NCI-H2029 (cell line): ENCODE results near the gene IER5.
"Not testable (repeated sequence)": the region's sequence is repeated elsewhere in the genome, so short reads cannot be mapped to it uniquely, and the experiment has no call there.

Experiments used
- DNase-seq: peaks from one replicate; lab custom pipeline; 2025; lab: John Stamatoyannopoulos, UW

IER5 gene

DNA sequence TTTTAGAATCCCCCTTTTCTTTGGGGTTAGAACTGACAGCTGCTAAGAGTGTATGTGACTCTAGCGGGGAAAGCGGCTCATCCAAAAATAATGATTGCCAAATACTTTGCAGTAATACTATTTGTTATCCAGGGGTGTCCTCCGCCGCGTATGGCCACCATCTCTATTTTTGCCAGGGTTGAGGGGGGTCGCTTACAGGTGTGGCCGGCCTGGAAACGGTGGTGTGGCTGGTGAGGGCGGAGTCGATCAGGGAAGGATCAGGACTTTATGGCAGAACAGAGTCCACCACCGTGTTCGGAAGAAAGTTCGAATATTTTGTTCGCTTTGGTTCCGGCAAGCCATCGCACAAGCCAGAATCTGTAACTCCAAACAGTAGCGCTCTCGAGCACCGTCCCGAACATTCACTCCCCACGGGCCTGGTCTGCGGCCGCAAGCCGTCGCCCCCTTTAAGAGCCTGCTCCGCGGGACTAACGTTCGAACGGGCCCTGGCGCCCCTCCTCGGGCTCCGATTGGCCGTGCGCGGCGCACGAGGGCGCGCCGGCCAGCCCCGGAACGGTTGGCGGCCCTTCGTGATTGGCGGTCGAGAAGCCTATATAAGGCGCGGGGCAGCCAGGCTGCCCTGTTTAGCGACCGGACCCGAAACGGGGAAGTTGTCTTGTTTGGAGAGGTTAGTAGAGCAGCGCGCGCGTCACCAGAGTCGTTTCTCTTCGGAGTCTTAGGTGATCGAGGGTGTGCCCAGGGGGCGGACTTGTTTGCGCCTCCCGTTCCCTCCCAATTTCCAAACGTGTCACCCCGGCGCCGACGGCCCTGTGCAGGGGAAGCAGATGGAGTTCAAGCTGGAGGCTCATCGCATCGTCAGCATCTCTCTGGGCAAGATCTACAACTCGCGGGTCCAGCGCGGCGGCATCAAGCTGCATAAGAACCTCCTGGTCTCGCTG, at the start of gene IER5:
Gene IER5 (plus strand): TSS at position 622 of the 938 bp plus-strand sequence. CDS start 203 bp downstream, at position 825.
- peak; percentile 85 for DNase-seq

DNA sequence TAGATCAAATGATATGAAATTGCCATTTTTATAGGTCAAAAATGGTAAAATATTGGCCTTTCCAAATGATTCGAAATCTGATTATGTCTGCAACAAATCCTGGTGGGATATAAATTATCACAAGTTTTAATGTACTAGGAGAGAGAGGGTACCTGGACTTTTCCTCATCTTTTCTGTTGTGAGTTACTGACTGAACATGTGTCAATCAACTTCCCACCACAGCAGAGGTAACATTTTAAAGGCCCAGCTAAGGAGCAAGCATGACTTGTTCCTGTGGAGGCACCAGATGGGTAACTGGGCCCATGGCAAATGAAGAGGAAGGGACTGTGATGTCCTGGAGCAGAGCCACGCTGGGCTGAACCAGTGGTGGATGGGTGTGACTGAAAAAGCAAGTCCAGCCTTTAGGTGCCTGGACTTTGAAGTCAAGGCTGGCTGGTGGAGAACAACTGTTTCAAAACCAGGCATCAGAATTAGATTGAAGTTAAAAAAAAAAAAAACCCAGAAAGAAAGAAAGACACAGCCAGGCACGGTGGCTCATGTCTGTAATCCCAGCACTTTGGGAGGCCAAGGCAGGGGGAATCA, 48.1 kb upstream of the IER5 start:
- DNase-seq, result no peak

DNA sequence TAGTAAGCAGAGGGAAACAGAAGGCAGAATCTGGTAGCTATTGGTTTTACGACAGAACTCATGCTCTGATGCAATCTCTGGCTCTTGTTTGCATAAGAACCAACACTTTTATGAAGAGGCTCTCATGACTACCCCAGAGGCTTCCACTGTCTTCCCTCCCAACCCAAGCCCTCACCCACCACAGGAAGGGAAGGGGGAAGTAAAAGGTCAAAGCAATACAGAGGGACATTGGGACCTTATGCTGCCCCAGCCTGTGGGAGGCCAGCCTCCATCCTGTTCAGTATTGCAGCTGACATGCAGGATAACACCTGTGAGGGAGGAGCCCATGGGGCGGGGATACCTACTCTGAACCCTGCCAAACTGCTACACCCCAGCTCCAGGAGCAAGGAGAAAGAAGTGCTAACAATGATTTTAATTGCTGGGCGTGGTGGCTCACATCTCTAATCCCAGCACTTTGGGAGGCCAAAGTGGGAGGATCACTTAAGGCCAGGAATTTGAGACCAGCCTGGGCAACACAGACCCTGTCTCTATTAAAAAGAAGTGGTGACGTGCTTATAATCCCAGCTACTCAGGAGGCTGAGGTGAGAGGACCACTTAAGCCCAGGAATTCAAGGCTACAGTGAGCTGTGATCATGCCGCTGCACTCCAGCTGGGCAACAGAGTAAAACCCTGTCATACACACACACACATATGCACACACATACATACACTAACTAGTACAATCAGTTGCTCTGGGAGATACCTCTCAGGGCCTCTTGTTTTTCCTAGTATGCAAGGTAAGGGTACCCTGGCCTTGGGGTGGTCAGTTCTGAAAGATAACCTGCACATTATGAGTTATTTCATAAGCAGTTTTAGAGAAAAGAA, 45.2 kb upstream of the IER5 start:
- peak; percentile 58 for DNase-seq

DNA sequence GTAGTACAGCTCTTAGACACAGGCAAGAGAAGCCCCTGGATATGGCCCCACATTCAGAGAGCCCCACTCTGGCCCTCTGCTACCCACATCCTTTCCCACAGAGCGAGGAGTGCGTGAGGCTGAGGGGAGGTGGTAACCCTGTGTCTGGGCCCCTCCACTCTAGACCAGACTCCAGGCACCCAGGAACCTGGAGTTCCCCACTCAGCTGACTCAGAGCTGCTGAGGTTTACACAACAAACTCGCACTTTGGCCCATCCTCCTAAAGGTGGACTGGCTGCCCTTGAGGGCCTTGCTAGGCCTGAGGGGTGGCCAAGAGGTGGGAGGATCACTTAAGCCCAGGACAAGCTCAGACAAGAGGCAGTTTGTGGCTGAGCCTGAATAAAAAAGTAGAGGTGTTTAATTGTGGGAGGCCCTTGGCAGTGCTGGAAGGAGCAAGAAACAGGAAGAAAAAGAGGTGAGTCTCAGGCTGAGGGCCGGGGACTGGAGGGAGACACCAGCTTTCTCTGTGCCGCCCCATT, 44.0 kb upstream of the IER5 start:
- no peak for DNase-seq

DNA sequence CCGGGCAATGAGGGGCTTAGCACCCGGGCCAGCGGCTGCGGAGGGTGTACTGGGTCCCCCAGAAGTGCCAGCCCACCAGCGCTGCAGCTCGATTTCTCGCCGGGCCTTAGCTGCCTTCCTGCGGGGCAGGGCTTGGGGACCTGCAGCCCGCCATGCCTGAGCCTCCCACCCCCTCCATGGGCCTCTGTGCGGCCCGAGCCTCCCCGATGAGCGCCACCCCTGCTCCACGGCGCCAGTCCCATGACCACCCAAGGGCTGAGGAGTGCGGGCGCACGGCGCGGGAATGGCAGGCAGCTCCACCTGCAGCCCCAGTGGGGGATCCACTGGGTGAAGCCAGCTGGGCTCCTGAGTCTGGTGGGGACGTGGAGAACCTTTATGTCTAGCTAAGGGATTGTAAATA, 42.6 kb upstream of the IER5 start:
- DNase-seq, result not testable (repeated sequence)

DNA sequence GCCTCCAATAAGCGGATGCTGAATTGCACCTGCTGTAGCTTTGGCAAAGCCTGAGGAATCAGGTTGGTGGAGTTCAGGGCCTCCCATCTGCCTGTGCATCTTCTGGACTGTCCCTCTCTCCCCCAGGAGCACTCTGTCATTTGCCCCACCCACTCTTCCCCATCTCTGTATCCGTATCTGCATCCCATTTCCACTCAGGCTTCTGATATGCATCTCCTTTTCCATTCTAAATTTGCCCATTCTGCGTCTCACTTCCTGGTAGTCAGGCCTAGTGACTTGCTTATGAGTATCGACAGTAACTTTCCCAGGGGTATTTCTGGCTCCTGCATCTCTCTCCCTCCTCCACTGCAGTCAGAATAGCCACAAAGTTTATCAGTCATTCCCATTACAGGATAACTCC, 39.1 kb upstream of the IER5 start:
- no peak for DNase-seq

DNA sequence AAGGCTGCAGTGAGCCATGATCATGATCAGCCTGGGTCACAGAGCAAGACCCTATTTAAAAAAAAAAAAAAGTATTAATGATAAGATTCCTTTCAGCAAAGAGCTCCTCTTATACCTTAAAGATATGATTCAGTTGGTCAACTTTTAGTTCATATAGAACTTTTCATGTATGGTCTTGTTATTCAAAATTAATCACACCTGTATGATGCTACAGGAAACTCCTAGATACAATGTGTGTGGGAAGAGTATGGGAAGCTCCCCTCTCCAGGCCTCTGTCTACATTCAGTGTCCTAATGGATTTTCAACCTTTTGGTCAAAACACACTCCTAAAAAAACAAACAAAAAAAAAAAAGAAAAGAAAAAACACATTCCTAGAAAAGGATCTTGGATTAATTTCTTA, 37.6 kb upstream of the IER5 start:
- DNase-seq, result no peak

DNA sequence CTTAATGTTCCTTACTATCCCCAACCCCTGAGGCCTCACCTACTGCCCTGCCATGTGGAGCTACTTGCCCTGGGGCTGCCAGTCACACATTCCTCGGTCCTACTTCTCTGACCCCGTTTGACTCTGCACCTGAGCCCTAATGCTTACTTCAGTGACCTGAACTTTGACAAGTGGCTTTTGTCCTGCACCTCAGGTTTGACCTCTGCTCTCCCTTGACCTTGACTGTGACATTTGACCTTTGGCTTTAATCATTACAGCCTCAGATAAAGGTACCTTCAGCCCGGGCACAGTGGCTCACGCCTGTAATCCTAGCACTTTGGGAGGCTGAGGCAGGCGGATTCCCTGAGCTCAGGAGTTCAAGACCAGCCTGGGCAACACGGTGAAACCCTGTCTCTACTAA, 31.9 kb upstream of the IER5 start:
- DNase-seq, result no peak

DNA sequence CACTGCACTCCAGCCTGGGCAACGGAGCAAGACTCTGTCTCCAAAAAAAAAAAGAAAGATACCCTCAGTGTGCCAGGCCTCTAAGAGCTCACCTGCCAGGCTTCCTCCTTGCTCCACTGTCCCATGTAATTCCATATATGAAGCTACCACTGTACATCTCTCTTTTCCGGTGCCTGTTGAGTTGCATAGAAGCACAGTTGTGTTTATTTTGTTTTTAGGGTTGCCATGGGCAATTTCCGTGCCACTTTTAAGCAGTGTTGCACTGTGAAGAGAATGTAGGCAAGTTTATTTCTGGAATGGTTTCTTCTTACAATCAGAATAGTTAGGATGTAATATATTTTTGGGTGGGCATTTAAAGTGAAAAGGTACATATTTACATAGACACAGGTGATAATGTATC, 31.4 kb upstream of the IER5 start:
- peak; percentile 0 for DNase-seq

DNA sequence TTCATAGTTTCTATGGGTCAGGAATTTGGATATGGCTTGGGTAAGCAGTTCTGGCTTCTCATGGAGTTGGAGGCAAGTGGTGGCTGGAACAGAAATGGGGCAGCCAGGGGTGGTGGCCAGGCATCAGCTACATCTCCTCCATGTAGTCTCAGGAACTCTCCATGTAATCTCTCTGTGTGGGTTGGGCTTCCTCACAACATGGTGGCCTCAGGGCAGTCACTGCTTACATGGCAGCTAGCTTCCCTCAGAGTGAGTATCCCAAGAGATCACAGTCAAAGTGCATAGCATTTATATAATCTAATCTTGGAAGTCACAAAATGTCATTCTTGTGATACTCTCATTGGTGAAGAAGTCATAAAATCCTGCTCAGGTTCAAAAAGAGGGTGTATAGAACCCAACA, 29.1 kb upstream of the IER5 start:
- DNase-seq, result no peak

DNA sequence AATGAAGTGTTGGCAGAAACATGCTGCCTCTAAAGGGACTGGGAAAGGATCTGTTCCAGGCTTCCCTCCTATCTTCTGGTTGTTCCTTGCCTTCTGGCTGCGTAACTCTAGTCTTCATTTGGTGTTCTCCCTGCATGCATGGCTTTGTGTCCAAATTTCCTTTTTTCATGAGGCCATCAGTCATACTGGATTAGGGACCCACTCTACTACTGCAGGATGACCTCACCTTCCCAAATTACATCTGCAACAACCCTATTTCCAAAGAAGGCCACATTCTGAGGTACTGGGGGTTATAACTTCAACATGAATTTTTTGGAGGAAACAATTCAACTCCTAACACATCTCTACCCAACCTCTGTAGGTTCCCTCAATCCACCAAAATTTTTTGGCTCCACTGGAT, 28.4 kb upstream of the IER5 start:
- DNase-seq, result no peak

DNA sequence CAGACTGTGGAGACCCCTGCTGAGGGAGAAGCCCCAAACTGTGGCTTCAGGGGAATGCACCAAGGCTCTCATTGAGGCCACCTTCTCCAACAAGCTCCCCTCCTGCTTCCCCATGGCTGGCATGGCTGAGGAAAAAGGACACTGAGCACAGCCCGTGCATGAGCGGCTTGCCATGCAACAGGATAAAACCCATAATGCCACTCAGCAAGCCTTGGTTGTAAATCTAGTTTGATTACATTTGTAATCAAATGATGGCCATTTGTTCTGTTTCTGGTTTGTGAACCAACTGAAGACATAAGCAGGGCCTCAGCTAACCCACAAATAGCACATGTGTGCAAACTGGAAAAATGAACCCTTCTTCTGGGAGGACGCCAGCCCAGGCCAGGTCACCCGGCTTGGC, 27.6 kb upstream of the IER5 start:
- DNase-seq, result not testable (repeated sequence)

DNA sequence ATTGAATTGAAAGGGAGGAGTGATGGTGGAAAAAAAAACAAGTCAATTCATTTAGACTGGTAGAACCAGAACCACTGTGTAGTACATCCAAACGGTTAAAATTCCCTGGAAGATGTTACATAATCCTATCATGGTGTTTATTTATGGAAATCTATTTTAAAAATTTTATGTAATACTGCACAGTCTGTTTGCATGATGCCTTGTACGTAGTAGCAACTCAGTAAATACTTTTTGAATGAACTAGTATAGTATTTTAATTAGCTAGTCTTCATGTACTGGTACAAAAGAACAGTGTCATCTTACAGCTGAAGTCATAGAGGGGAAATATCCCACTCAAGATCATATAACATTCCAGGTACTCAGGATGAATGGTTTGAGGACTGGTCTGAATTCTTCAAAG, 27.0 kb upstream of the IER5 start:
- DNase-seq, result no peak

DNA sequence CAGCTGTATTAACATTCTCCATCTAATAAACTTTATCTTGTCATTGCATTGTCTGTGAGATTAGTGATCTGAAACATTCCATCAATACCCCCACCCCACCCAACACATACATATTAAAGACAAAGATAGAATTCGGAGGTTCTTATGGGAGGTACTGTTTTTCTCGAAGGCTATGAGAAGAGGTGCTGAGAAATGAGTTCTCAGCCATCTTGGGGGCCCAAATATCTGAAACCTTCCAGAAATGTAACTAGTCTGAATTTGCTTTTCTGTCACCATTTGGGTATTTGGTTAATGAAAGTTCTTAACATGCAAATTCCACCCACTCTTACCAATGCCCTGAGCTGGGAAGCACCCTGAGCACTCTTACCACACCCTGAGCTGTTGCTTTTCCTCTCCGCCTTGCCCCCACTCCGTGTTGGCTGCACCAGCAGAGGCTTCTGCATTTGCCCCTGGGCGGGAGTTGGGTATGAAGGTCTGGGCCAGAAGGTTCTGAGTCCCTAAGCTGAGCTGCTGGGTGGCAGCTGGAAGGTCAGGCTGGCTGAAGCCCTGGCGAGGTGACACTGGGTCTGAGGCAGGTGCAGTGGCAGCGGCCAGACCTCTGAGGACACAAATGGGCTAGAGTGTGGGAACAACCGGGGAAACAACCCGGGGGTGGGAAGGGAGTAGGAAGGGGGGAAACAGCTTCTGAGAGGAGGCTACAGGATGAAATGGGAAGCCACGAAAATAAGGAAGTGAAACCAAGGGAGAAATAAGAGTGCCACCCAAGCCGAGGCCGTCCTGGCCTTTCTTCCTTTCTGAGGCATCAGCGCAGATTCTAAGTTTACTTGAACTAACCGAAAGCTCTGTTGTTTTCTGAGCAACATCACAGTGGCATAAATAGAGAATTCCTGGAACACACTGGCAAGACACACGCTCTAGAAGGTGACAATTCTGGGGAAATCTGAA, 26.3 kb upstream of the IER5 start:
- no peak for DNase-seq

DNA sequence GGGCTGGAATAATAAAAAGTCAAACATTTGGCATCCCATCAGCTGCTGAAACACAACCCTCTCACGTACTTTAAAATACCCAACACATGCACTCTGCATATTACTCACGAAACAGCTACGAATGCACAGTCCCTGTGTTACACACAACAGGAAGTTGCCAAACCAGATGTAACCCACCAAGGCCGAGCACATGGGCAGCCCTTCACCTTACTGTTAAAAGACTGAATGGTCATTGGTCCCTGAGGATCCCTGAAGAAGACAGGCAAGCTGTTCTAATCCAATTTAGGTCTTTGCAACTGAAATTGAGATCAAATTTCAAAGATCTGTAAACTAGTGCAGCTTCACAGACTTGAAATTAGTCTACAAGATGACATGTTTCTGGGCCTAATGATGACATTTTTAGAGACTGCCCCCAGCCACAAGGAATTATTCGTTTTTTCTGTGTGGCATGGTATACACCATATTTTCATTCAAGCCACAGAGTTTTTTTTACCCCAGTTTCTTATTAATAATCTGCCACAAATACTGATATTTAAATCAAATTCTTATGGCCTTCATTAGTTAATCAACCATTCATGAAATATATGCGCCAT, 25.6 kb upstream of the IER5 start:
- DNase-seq, result no peak

DNA sequence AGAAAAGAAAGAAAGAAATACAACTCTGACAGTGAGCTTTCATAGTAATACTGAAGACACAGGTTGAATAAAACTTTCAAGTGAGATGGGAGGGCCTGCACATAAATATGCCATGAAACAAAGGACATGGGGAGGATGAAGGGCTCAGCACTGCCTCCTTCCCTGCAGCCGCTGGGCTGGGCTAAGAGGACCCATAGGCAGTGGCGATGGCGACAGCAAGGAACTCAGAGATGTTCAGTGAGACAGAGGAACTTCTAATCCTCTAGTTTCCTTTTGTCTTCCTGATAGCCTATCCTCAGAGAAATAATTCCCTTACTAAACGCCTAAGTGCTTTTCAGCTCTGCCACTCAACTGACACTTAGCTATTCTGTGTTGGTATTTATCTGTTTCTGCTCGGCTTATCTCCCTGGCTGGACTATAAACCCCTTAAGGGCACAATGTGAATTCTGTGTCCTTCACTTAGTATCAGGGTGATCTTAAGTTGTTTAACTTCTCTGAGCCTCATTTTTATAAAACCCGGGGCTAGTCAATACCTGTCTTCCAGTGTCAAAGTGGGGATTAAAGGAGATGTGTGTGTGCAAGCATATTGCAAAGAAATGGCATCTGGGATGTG, 24.4 kb upstream of the IER5 start:
- no peak for DNase-seq

DNA sequence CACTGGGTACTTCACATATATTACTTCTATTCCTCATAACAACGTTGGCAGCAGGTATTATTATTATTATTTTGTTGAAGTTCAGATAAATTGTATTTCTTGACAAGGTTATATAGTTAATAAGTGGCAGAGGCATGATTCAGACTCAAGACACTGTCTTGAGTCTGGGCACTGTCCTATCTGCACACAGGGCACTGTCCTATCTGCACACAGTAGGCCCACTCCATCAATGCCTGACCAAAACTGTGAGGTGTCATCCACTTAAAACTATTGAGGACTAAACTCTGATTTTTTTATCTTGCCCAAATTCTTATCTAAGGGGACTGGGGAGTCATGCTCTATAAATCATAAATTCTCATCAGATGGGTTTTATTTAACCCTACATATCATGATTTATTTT, 23.8 kb upstream of the IER5 start:
- DNase-seq, result no peak

DNA sequence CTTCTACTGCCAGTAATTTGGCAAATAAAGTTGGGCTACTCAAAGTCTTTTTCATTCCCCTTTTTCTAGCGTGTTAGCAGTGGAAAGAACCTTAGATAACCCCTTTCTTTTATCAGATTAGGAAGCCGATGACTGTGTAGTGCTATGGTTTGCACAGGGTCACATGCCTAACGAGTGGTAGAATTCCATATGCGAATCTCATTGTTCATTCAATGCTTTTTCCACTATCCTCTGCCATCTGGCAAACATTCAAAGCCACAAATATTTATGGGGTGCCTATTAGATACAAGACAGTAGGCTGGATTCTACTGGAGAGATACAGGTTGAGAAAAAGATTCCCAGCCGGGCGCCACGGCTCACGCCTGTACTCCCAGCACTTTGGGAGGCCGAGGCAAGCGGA, 14.9 kb upstream of the IER5 start:
- no peak for DNase-seq

DNA sequence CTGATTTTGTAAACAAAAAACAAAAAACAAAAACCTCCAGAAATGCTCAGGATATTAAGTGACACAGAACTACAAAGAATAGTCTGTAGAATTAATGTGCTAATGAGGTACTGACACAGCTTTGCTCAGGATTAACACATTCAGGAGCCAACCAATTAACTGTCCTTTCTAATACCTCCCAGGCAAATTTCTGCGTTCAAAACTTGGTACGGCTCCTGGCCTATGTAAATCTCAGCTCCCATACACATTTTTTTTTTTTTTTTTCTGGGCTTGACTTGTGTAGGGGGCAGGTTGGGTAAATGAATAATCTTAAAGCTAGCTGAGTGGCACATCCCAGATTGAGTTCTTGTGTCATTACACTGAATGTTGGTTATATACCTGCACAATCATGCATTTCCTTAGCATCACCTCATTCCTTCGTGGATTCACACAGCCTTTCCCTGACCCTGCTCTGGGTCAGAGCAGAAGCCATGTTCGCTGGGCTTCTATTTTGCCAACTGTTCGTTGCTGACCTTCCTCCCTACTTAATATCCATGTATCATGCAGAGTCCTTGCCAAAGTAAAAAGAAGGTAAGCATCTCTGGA, 12.6 kb upstream of the IER5 start:
- no peak for DNase-seq

DNA sequence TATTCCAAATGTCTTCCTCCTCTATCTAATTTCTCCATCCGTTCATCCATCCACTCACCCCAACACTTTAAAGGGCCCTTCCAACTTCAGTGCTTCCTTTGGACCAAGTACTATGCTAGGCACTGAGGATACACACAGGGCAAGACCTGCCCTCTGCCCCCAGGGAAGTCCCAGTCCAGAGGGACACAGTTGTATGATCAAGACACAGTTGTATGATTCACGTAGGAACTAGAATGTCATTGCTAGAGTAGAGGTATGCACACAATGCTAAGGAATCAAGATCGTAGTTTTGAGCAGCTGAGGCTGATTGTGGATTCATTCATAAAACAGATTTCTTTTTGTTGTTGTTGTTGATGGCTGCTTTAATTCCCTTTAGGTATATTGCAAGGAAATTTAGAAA, 11.6 kb upstream of the IER5 start:
- no peak for DNase-seq
